ENCODE results near the gene GRK1.
"Not testable (repeated sequence)": the region's sequence is repeated elsewhere in the genome, so short reads cannot be mapped to it uniquely, and the experiment has no call there.

The GRK1 gene

DNA sequence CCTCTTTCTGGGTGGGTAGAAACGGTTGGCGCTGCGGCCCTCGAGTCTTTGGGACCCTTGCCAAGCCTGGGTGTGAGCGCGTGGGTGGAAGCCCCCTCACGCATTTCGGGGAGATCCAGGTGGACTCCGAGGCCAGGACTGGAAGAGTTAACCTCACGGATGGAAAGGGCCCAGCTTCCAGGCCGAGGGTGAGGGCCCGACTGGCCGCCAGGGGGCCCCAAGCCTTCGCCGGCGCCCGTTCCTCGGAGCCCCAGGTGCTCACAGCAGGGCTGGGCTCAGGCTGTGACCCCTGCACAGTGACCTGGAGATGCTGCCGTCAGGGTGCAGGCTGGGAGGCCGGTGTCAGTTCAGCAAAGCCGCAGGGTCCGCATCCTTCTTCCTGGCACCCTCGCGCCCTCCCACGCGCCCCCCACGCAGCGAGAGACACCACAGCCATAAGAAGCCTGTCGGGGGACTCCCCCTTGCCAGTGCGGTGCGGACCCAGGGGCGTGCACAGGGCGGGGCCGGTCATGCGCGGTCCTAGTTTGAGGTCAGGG, 57.8 kb downstream of the GRK1 start (continued):
- TF ChIP-seq, protein P1, sequence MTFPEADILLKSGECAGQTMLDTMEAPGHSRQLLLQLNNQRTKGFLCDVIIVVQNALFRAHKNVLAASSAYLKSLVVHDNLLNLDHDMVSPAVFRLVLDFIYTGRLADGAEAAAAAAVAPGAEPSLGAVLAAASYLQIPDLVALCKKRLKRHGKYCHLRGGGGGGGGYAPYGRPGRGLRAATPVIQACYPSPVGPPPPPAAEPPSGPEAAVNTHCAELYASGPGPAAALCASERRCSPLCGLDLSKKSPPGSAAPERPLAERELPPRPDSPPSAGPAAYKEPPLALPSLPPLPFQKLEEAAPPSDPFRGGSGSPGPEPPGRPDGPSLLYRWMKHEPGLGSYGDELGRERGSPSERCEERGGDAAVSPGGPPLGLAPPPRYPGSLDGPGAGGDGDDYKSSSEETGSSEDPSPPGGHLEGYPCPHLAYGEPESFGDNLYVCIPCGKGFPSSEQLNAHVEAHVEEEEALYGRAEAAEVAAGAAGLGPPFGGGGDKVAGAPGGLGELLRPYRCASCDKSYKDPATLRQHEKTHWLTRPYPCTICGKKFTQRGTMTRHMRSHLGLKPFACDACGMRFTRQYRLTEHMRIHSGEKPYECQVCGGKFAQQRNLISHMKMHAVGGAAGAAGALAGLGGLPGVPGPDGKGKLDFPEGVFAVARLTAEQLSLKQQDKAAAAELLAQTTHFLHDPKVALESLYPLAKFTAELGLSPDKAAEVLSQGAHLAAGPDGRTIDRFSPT (tag by site-specific recombination; IDR thresholded peaks at IDR 0.05) = no peak
- TF ChIP-seq ZNF394 (tag by site-specific recombination; IDR thresholded peaks at IDR 0.05; ENCODE audit: borderline replicate concordance) (peak; percentile 39; the same call in 1 of the 2 replicates), ZNF623 (tag by site-specific recombination; IDR thresholded peaks at IDR 0.05) (no peak), KLF8 (tag by site-specific recombination; IDR thresholded peaks at IDR 0.05) (peak; percentile 76), ZNF529 (tag by site-specific recombination; IDR thresholded peaks at IDR 0.05; ENCODE audit: insufficient replicate concordance) (no peak), GLIS1 (tag by site-specific recombination; IDR thresholded peaks at IDR 0.05) (peak; percentile 68), ZNF138 (tag by site-specific recombination; IDR thresholded peaks at IDR 0.05; ENCODE audit: borderline replicate concordance) (no peak), KLF10 (tag by site-specific recombination; IDR thresholded peaks at IDR 0.05) (peak; percentile 45; the same call in 1 of the 2 replicates), KLF1 (tag by site-specific recombination; IDR thresholded peaks at IDR 0.05) (peak; percentile 72)

DNA sequence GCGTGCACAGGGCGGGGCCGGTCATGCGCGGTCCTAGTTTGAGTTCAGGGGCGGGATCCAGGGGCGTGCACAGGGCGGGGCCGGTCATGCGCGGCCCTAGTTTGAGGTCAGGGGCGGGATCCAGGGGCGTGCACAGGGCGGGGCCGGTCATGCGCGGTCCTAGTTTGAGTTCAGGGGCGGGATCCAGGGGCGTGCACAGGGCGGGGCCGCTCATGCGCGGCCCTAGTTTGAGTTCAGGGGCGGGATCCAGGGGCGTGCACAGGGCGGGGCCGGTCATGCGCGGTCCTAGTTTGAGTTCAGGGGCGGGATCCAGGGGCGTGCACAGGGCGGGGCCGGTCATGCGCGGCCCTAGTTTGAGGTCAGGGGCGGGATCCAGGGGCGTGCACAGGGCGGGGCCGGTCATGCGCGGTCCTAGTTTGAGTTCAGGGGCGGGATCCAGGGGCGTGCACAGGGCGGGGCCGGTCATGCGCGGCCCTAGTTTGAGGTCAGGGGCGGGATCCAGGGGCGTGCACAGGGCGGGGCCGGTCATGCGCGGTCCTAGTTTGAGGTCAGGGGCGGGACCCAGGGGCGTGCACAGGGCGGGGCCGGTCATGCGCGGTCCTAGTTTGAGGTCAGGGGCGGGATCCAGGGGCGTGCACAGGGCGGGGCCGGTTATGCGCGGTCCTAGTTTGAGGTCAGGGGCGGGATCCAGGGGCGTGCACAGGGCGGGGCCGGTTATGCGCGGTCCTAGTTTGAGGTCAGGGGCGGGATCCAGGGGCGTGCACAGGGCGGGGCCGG, 58.5 kb downstream of the GRK1 start:
- H3K36me3 ChIP-seq (ENCODE audit: control insufficient read depth in 2 of 2, insufficient read depth in 1 of 2, low read length in 2 of 2); H3K9me3 ChIP-seq (ENCODE audit: control insufficient read depth, insufficient read depth, low read depth, low read length); H3K4me3 ChIP-seq (ENCODE audit: low read depth, low read length); H3K27ac ChIP-seq (ENCODE audit: extremely low read depth, low read depth, low read length); H3K4me1 ChIP-seq (ENCODE audit: control insufficient read depth, insufficient read depth, low read length); POLR2A ChIA-PET: not testable (repeated sequence)
- CTCF ChIA-PET = interaction anchor here (1.4 kb wide), 1 partner anchor 59 kb away, joined by 4 read pairs; the partner anchor contains the start of gene GRK1

DNA sequence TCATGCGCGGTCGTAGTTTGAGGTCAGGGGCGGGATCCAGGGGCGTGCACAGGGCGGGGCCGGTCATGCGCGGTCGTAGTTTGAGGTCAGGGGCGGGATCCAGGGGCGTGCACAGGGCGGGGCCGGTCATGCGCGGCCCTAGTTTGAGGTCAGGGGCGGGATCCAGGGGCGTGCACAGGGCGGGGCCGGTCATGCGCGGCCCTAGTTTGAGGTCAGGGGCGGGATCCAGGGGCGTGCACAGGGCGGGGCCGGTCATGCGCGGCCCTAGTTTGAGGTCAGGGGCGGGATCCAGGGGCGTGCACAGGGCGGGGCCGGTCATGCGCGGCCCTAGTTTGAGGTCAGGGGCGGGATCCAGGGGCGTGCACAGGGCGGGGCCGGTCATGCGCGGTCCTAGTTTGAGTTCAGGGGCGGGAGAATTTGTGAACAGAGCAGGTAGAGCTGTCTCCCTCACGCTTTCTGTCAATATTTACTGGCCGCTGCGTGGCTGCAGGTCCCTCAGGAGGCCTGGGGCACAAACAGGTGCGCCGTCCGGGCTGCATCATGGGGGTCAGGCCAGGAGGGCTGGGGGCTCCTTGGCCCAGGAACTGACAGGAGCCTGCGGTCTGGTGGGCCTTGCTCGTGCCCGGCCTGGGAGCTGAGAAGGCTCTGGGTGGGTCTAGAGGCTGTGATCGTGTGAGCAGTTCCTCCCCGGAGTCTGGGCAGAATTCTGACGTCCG, 59.2 kb downstream of the GRK1 start:
- H3K4me1 ChIP-seq (ENCODE audit: control insufficient read depth, insufficient read depth, low read length); H3K36me3 ChIP-seq (ENCODE audit: control insufficient read depth in 2 of 2, insufficient read depth in 1 of 2, low read length in 2 of 2); H3K27ac ChIP-seq (ENCODE audit: extremely low read depth, low read depth, low read length); H3K4me3 ChIP-seq (ENCODE audit: low read depth, low read length); H3K9me3 ChIP-seq (ENCODE audit: control insufficient read depth, insufficient read depth, low read depth, low read length); POLR2A ChIA-PET: not testable (repeated sequence)
- CTCF ChIA-PET = interaction anchor here (0.6 kb wide), 1 partner anchor 504 kb away, joined by 3 read pairs; no protein-coding TSS in a partner anchor
- TF ChIP-seq KLF8 (tag by site-specific recombination; IDR thresholded peaks at IDR 0.05) (0 out of 2 replicates have a peak, but pooled peaks have one; percentile 53), KLF17 (tag by site-specific recombination; IDR thresholded peaks at IDR 0.05) (0 out of 2 replicates have a peak, but pooled peaks have one; percentile 23)

DNA sequence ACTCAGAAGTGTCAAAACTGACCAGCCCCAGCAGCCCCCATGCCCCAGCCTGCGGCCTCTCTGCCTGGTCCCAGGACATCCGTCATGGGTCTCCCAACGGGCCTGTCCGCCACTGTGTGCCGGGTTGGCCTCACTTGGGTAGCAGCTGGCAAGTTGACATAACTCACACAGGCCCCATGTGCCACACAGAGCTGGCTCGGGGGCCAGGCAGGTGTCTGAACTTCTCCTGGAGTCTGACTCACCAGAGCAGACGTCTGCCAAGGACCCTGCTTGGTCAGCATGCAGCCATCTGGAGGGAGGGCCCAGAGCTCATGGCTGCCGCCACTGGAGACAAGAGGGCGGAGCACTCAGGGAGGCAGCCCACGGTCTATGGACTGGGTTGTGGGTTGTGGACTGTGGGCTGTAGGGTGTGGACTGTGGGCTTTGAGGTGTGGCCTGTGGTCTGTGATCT, 60.0 kb downstream of the GRK1 start:
- no peaks in the 10 kb centered on the region for H3K36me3 ChIP-seq (ENCODE audit: control insufficient read depth in 2 of 2, insufficient read depth in 1 of 2, low read length in 2 of 2)
- H3K27ac ChIP-seq (ENCODE audit: extremely low read depth, low read depth, low read length) = no peak overlapping the region
- POLR2A ChIA-PET = no interaction called here
- no peaks in the 10 kb centered on the region for H3K9me3 ChIP-seq (ENCODE audit: control insufficient read depth, insufficient read depth, low read depth, low read length)
- peak; percentile 55 for TF ChIP-seq ZFHX2 (tag by site-specific recombination; conservative IDR thresholded peaks at IDR 0.05)
- TF ChIP-seq EGR2 (tag by site-specific recombination; IDR thresholded peaks at IDR 0.05; ENCODE audit: low read depth) = peak; percentile 45; the same call in 1 of the 2 replicates
- TF ChIP-seq ELK4 (IDR thresholded peaks at IDR 0.05; ENCODE audit: borderline replicate concordance, low read depth, low read length) = no peak
- H3K4me1 ChIP-seq (ENCODE audit: control insufficient read depth, insufficient read depth, low read length) = no peaks in the 10 kb centered on the region
- CTCF ChIA-PET = interaction anchor here (0.6 kb wide), 1 partner anchor 503 kb away, joined by 3 read pairs; no protein-coding TSS in a partner anchor
- no peak overlapping the region for H3K4me3 ChIP-seq (ENCODE audit: low read depth, low read length)

All from HEK293 (cell line).